Measurements from ENCODE around the gene PHLDA3.
A peak's percentile ranks its signal among the peaks of the same experiment; 100 is the strongest.
"Not testable (repeated sequence)": the region's sequence is repeated elsewhere in the genome, so short reads cannot be mapped to it uniquely, and the experiment has no call there.

PHLDA3 gene

DNA sequence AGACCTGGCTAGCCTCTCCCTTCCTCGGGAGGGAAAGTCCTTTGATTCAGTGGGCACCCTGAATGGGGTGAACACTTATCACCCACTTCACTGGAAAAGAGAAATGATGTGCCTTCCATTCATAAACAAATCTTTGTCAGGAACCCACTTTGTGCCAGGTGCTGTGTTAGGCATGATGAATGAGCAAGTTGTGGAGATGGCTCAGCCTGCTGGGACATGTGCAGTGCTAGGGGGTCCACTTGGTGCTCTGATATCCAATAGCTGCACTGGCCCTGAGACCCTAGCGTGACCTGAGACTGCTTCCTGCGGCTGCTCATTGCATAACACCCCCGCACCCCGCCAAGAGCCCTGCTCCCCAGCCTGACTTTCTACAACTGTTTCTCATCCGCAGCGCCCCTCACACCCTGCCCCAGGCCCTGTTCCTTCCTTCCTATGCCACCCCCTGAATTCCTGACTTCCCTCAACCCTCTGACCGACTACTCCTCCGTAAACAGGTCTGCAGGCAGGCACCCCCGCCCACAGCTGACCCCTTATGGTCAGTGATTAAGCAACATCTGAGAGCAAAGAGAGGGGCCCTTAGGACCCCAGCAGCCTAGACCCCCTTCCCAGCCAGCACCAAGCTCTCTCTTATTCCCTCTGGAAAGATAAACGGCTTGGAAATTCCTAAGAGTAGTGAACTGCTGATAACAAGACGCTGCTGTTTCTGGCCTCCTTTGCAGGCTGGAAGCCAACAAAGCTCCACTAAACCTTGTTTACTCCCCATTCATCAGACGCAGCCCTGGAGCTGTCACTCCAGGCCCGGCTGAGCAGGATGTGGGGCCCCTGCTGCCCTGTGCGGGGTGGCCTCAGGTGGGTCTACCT, 25.0 kb upstream of the PHLDA3 start:
- TF ChIP-seq, protein P1, sequence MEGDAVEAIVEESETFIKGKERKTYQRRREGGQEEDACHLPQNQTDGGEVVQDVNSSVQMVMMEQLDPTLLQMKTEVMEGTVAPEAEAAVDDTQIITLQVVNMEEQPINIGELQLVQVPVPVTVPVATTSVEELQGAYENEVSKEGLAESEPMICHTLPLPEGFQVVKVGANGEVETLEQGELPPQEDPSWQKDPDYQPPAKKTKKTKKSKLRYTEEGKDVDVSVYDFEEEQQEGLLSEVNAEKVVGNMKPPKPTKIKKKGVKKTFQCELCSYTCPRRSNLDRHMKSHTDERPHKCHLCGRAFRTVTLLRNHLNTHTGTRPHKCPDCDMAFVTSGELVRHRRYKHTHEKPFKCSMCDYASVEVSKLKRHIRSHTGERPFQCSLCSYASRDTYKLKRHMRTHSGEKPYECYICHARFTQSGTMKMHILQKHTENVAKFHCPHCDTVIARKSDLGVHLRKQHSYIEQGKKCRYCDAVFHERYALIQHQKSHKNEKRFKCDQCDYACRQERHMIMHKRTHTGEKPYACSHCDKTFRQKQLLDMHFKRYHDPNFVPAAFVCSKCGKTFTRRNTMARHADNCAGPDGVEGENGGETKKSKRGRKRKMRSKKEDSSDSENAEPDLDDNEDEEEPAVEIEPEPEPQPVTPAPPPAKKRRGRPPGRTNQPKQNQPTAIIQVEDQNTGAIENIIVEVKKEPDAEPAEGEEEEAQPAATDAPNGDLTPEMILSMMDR (IDR thresholded peaks at IDR 0.05; ENCODE audit: low read depth, low read length), result no peak
- no peak for DNase-seq (ENCODE audit: low read depth, low spot score)
- H3K4me3 ChIP-seq (ENCODE audit: low read depth, low read length), result no peak overlapping the region
- in situ Hi-C loops (cut with HindIII; ENCODE audit: low sequenced_read_pairs), result no loop called here

DNA sequence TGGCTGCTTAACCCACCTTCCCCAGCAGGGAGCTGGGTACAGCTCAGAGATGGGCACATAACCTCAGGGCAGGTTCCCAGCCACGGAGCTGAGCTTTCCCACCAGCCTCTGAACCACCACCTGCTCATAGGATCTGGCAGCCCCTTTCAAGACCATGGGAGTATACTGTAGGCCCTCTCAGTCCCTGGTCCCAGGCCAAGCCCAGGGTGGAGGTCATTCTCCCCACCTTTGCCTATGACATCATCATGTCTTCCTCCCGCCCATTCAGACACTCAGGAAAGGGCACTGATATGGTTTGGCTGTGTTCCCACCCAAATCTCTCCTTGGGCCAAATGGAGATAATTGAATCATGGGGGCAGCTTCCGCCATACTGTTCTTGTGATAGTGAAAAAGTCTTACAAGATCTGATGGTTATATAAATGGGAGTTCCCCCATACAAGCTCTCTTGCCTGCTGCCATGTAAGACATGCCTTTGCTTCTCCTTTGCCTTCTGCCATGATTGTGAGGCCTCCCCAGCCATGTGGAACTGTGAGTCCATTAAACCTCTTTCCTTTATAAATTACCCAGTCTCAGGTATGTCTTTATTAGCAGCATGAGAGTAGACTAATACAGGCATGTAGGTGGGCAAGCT, 24.2 kb upstream of the PHLDA3 start:
- DNase-seq (ENCODE audit: low read depth, low spot score); in situ Hi-C loops (cut with HindIII; ENCODE audit: low sequenced_read_pairs): not testable (repeated sequence)

DNA sequence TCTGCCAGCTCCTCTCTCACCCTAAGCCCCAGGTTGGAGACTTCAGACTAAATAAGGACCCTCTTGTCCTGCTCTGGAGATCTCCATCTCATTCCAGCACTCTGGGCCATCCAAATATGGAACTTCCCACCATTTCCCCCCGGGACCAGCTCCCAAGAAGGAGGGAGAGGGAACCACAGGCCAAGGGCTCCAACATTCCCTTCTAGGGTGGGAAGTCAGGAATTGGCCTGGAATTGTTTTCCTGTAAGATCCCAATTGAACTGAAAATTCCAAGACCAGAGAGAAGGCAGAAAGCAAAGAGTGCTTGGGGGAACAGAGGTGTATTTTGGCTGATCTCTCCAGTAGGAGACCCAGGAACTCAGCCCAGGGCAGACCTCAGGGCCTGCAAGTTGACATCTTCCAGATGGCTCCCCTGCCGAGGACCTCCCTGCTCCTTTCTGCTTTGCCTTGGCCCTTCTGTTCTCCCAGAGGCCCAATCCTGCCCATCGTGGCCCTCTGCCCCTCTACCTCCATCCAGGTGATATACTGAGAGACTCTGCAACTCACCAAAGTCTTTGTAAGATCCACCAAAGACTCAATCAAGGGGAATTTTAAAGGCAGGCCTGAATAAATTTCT, 23.0 kb upstream of the PHLDA3 start:
- no peak overlapping the region for H3K4me3 ChIP-seq (ENCODE audit: low read depth, low read length)
- TF ChIP-seq, protein P1 (IDR thresholded peaks at IDR 0.05; ENCODE audit: low read depth, low read length), result no peak
- DNase-seq (ENCODE audit: low read depth, low spot score), result no peak
- in situ Hi-C loops (cut with HindIII; ENCODE audit: low sequenced_read_pairs), result no loop called here

More for the DNA sequence above, 24.2 kb upstream of the PHLDA3 start:
- H3K4me3 ChIP-seq (ENCODE audit: low read depth, low read length), result not testable (repeated sequence)

DNA sequence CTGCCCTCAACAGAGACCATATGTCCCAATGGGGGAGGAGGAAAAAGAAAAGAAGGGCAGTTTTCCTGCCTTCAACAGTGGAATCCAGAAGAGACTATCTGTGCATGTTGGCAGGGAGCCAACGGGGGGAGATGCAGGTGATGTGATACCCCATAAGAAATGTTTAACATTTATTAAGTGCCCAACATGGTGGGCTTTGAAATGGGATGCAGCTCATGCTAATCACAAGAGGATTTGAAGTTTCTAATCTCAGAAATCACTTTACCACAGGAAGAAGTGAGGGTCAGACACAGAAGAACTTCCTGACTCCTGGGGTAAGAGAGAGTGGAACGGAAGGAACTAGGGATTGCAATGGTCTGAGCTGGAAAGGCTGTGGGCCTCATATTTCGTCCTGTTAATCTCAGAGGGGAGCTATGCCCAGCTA, 21.7 kb upstream of the PHLDA3 start:
- TF ChIP-seq, protein P1 (IDR thresholded peaks at IDR 0.05; ENCODE audit: low read depth, low read length), result no peak
- in situ Hi-C loops (cut with HindIII; ENCODE audit: low sequenced_read_pairs), result no loop called here
- no peak overlapping the region for H3K4me3 ChIP-seq (ENCODE audit: low read depth, low read length)

DNA sequence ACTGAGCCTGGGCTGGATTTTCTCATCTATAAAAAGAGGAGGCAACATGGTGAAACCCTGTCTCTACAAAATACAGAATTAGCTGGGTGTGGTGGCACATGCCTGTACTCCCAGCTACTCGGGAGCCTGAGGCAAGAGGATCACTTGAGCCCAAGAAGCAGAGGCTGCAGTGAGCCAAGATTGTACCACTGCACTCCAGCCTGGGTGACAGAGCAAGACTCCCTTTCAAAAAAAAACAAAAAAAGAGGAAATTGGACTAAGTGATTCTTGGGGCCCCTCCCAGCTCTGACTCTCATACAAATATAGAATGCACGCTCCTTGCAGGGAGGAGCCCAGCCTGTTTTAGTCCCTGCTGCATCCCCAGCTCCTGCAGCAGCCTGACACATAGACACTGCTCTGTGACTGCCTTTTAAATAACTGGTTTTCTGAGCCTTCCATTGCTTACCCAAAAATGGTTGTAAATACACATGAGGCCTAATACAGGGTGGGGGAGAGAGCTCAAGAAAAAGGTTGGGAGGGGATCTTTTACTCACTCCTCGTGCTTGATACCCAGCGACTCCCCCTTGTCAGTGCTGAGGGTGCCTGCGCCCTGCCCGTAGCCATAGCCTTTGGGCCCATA, 20.8 kb upstream of the PHLDA3 start:
- no peak for DNase-seq (ENCODE audit: low read depth, low spot score)
- H3K4me3 ChIP-seq (ENCODE audit: low read depth, low read length), result no peak overlapping the region
- TF ChIP-seq, protein P1 (IDR thresholded peaks at IDR 0.05; ENCODE audit: low read depth, low read length), result no peak
- in situ Hi-C loops (cut with HindIII; ENCODE audit: low sequenced_read_pairs), result no loop called here

More for the DNA sequence above, 21.7 kb upstream of the PHLDA3 start:
- no peak for DNase-seq (ENCODE audit: low read depth, low spot score)

DNA sequence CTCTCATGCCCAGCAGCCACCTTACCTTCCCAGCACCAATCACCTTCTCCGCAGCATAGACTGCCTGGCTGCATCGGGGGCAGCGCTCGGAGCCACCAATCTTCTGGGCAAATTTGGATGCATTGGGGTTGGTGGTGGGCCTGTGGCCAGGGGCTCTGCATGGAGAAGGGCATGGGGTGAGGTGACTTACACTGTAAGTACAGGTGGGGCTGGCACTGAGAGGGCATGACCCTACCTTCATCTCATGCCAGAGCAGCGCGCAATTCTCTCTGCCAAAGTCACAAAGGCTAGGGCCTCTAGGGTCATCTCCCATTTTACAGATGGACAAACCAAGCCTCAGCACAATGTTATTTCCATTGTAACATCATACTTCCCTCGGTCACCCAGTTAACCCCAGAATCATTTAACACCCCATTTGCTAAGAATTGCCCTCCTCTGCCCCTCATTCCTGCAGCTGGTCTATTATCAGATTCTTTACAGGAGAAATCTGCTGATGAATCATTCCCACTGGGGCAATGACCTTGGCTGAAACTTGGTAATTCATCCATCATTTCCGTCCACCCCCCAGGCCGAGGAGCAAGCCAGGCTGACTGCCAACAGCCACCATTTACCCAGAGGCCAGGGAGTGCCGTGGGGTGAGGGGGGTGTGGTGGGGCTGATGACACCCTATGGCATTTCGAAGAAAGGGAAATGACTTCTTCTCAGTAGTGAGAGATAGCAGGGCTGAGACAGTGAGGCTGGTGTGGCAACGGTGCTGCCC, 20.0 kb upstream of the PHLDA3 start:
- in situ Hi-C loops (cut with HindIII; ENCODE audit: low sequenced_read_pairs), result no loop called here
- DNase-seq (ENCODE audit: low read depth, low spot score), result peak; percentile 95
- no peak overlapping the region for H3K4me3 ChIP-seq (ENCODE audit: low read depth, low read length)
- TF ChIP-seq, protein P1 (IDR thresholded peaks at IDR 0.05; ENCODE audit: low read depth, low read length), result no peak

Data from astrocyte of the spinal cord (primary cell).